ENCODE measurements around the gene FAM170A. TPM values are rescaled to one million over a fixed set of nuclear protein-coding genes. Genes with fewer than 3 reads are reported as not detected.

Gene FAM170A
- total and polyA plus RNA-seq, 2 donors (not counting 3 experiments of a cell fraction or from before 2014, with no cell fraction given), result not detected

DNA sequence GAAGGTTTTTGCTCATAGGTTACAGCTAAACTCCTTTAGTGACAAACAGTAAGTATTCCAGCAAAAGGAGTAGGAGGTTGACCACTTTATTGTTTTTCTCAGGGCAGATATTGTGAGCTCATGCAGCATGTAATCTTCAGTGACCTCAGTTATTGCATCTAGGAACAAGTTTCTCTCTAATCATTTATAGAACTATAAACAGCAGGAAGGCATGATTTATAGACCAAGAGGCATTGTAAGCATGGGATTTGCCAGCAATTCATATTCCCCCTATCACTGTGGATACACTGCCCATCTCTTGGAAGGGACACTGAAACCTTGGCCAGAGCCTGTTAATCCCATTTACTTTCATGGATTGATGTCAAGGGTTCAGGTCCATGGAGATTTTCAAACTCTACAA is 15.4 kb upstream of the FAM170A start:
- CTCF ChIA-PET, result no interaction called here

GRCh38 chr5:119614838-119615237 is 14.5 kb upstream of the FAM170A start:
- no peak overlapping the region for H3K27ac ChIP-seq (ENCODE audit: insufficient read depth, low read depth, low read length)
- dilution Hi-C loops (cut with MboI; ENCODE audit: extremely low pct_ligation_motif_present, low sequenced_read_pairs) (no loop called here), intact Hi-C loops (cut with micrococcal nuclease) (no loop called here)
- no peaks in the 10 kb centered on the region for H3K79me2 ChIP-seq (ENCODE audit: control insufficient read depth, insufficient read depth, low read length)
- no peaks in the 10 kb centered on the region for H3K9me3 ChIP-seq (replicated peaks; ENCODE audit: control insufficient read depth, insufficient read depth, low read length)
- TF ChIP-seq GATA2 (IDR thresholded peaks at IDR 0.05; ENCODE audit: insufficient read depth, insufficient read length, low read depth, low read length) (no peak), JUN (IDR thresholded peaks at IDR 0.05; ENCODE audit: borderline replicate concordance, insufficient read depth, insufficient read length, low read depth) (no peak), EZH2 (IDR thresholded peaks at IDR 0.05; ENCODE audit: borderline replicate concordance, low read depth, low read length, severe bottlenecking) (no peak), POLR2A (IDR thresholded peaks at IDR 0.05; ENCODE audit: low read depth, low read length) (no peak), FOS (IDR thresholded peaks at IDR 0.05; ENCODE audit: borderline replicate concordance, insufficient read depth, low read length) (no peak), MYC (IDR thresholded peaks at IDR 0.05; ENCODE audit: low read depth, low read length) (no peak), POLR2AphosphoS5 (IDR thresholded peaks at IDR 0.05; ENCODE audit: insufficient read depth, low read depth, low read length) (no peak)
- TF ChIP-seq, protein P1, sequence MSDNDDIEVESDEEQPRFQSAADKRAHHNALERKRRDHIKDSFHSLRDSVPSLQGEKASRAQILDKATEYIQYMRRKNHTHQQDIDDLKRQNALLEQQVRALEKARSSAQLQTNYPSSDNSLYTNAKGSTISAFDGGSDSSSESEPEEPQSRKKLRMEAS (IDR thresholded peaks at IDR 0.05; ENCODE audit: insufficient read depth, insufficient read length), result no peak
- TF ChIP-seq, protein P2, sequence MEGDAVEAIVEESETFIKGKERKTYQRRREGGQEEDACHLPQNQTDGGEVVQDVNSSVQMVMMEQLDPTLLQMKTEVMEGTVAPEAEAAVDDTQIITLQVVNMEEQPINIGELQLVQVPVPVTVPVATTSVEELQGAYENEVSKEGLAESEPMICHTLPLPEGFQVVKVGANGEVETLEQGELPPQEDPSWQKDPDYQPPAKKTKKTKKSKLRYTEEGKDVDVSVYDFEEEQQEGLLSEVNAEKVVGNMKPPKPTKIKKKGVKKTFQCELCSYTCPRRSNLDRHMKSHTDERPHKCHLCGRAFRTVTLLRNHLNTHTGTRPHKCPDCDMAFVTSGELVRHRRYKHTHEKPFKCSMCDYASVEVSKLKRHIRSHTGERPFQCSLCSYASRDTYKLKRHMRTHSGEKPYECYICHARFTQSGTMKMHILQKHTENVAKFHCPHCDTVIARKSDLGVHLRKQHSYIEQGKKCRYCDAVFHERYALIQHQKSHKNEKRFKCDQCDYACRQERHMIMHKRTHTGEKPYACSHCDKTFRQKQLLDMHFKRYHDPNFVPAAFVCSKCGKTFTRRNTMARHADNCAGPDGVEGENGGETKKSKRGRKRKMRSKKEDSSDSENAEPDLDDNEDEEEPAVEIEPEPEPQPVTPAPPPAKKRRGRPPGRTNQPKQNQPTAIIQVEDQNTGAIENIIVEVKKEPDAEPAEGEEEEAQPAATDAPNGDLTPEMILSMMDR (IDR thresholded peaks at IDR 0.05; ENCODE audit: extremely low read depth in 1 of 2, insufficient read depth in 1 of 2, low read depth in 1 of 2, low read length in 2 of 2), result no peak
- H4K20me1 ChIP-seq (replicated peaks; ENCODE audit: control insufficient read depth, extremely low read depth, insufficient read depth, low read length), result no peaks in the 10 kb centered on the region
- no peaks in the 10 kb centered on the region for H3K36me3 ChIP-seq (ENCODE audit: control insufficient read depth in 2 of 2, extremely low read depth in 1 of 2, insufficient read depth in 2 of 2, low read length in 2 of 2)
- H3K9ac ChIP-seq (replicated peaks; ENCODE audit: extremely low read depth, insufficient read depth, low read length), result no peak overlapping the region
- no peak for DNase-seq (ENCODE audit: low read depth, low spot score)
- no peaks in the 10 kb centered on the region for H3K27me3 ChIP-seq (ENCODE audit: control insufficient read depth in 2 of 2, insufficient read depth in 2 of 2, low read length in 2 of 2)
- no peaks in the 10 kb centered on the region for H3K9me1 ChIP-seq (replicated peaks; ENCODE audit: control insufficient read depth, extremely low read depth, insufficient read depth, low read length)
- H3K4me3 ChIP-seq (replicated peaks in 1 of 3; ENCODE audit: insufficient read depth in 1 of 3, low read depth in 1 of 3, low read length in 3 of 3), result no peak overlapping the region
- FAIRE-seq, result no peak
- no TSS peak for BruUV-seq (replicated peaks)
- ChIA-PET POLR2A (no interaction called here), CTCF (no interaction called here)
- no peak overlapping the region for H2AFZ ChIP-seq (ENCODE audit: low read depth, low read length)
- H3K4me2 ChIP-seq (ENCODE audit: insufficient read depth, low read length), result no peak overlapping the region
- H3K4me1 ChIP-seq (ENCODE audit: control insufficient read depth, extremely low read depth, insufficient read depth, low read length), result no peaks in the 10 kb centered on the region

More for the DNA sequence above, 15.4 kb upstream of the FAM170A start:
- H4K20me1 ChIP-seq (replicated peaks; ENCODE audit: control insufficient read depth, extremely low read depth, insufficient read depth, low read length), result no peaks in the 10 kb centered on the region
- no peaks in the 10 kb centered on the region for H3K9me3 ChIP-seq (replicated peaks; ENCODE audit: control insufficient read depth, insufficient read depth, low read length)
- no peak for DNase-seq (ENCODE audit: low read depth, low spot score)
- no peaks in the 10 kb centered on the region for H3K36me3 ChIP-seq (ENCODE audit: control insufficient read depth in 2 of 2, extremely low read depth in 1 of 2, insufficient read depth in 2 of 2, low read length in 2 of 2)
- no peak overlapping the region for H2AFZ ChIP-seq (ENCODE audit: low read depth, low read length)
- H3K27me3 ChIP-seq (ENCODE audit: control insufficient read depth in 2 of 2, insufficient read depth in 2 of 2, low read length in 2 of 2), result no peaks in the 10 kb centered on the region
- no peak overlapping the region for H3K4me3 ChIP-seq (replicated peaks in 1 of 3; ENCODE audit: insufficient read depth in 1 of 3, low read depth in 1 of 3, low read length in 3 of 3)
- TF ChIP-seq MYC (IDR thresholded peaks at IDR 0.05; ENCODE audit: low read depth, low read length) (no peak), JUN (IDR thresholded peaks at IDR 0.05; ENCODE audit: borderline replicate concordance, insufficient read depth, insufficient read length, low read depth) (no peak), POLR2A (IDR thresholded peaks at IDR 0.05; ENCODE audit: low read depth, low read length) (no peak), POLR2AphosphoS5 (IDR thresholded peaks at IDR 0.05; ENCODE audit: insufficient read depth, low read depth, low read length) (no peak)
- TF ChIP-seq, protein P1 (IDR thresholded peaks at IDR 0.05; ENCODE audit: insufficient read depth, insufficient read length), result no peak
- no TSS peak for BruUV-seq (replicated peaks)
- dilution Hi-C loops (cut with MboI; ENCODE audit: extremely low pct_ligation_motif_present, low sequenced_read_pairs), result no loop called here
- no peaks in the 10 kb centered on the region for H3K4me1 ChIP-seq (ENCODE audit: control insufficient read depth, extremely low read depth, insufficient read depth, low read length)
- H3K27ac ChIP-seq (ENCODE audit: insufficient read depth, low read depth, low read length), result no peak overlapping the region
- H3K9ac ChIP-seq (replicated peaks; ENCODE audit: extremely low read depth, insufficient read depth, low read length), result no peak overlapping the region
- no peak overlapping the region for H3K4me2 ChIP-seq (ENCODE audit: insufficient read depth, low read length)
- POLR2A ChIA-PET, result no interaction called here
- FAIRE-seq, result no peak
- no peaks in the 10 kb centered on the region for H3K9me1 ChIP-seq (replicated peaks; ENCODE audit: control insufficient read depth, extremely low read depth, insufficient read depth, low read length)
- intact Hi-C loops (cut with micrococcal nuclease), result no loop called here
- H3K79me2 ChIP-seq (ENCODE audit: control insufficient read depth, insufficient read depth, low read length), result no peaks in the 10 kb centered on the region
